Nucleus accumbens (tissue), 56 donors: ENCODE measurements around the gene SNRNP35.
"Not testable (repeated sequence)": the region's sequence is repeated elsewhere in the genome, so short reads cannot be mapped to it uniquely, and the experiment has no call there.

ENCODE experiments used
- DNase-seq, 56 donors: peaks; one replicate each; lab custom pipeline; 2025; lab: John Stamatoyannopoulos, UW

SNRNP35 gene

GRCh38 chr12:123457980-123458779, at the start of gene SNRNP35:
Gene SNRNP35 (plus strand): TSS chr12:123458139. CDS start chr12:123465541, 7,402 bp downstream.
- DNase-seq: peak in 53 of 56 donors; percentile 42 to 92 (median 77)

DNA sequence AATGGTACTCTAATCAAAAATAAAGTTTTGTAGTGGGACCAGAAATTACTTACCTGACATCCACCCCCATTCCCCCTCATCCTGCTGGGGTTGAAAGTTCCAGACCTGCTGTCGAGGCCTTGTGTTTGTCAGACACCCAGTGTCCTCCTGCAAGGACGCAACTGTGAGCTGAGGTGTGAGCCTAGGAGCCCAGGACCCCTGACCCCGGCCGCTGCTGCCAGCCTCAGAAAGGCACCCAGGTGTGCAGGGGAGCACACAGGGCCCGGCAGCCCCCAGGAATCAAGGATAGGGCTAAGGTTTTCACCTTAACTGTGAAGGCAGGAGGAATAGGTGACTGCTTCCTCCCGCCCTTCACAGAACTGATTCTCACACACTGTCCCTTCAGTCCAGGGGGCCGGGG, 49.3 kb upstream of the SNRNP35 start:
- not testable (repeated sequence) for DNase-seq

GRCh38 chr12:123409284-123410040, 48.5 kb upstream of the SNRNP35 start:
- not testable (repeated sequence) for DNase-seq

DNA sequence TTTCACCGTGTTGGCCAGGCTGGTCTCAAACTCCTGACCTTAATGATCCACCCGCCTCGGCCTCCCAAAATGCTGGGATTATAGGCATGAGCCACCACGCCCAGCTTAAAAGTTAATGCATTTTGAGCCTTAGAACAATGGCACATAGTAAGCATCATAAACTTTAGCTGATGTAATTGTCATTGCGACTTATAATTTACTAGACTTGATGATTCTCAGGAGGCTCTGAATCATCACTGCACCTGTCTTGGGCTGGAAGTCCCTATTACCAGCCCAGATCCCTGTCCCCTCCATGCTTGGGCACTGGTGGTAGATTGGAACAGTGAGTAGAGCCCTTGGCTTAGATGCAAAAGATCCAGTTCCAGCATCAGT, 47.9 kb upstream of the SNRNP35 start:
- DNase-seq: no peak

- no peak for DNase-seq
These were observed 36.6 kb upstream of the SNRNP35 start for GRCh38 chr12:123421314-123421713.

DNA sequence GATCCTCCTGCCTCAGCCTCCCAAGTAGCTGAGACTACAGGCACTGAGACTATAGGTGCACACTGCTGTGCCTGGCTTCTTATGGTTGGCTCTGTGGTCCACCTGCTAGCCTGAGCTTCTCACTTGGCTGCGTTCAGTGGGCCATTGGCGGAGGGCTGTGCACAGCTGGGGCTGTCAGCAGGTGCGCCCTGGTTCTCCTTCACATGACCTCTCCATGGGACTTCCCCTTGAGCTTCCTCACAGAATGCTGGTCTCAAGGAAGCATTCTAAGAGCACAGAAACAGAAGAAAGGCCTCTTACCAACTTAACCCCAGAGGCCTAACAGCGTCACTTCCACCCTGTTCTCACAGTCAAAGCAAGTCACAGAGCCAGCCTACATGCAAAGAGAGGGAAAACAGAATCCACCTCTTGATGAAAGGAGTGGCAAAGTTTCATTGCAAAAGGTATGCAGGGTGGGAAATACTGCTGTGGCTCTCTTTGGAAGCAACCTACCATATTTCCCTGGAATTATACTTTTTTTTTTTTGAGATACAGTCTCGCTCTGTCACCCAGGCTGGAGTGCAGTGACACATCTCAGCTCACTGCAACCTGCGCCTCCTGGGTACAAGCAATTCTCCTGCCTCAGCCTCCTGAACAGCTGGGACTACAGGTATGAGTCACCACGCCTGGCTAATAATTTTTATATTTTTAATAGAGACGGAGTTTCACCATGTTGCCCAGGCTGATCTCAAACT, 30.7 kb upstream of the SNRNP35 start:
- DNase-seq: no peak

DNA sequence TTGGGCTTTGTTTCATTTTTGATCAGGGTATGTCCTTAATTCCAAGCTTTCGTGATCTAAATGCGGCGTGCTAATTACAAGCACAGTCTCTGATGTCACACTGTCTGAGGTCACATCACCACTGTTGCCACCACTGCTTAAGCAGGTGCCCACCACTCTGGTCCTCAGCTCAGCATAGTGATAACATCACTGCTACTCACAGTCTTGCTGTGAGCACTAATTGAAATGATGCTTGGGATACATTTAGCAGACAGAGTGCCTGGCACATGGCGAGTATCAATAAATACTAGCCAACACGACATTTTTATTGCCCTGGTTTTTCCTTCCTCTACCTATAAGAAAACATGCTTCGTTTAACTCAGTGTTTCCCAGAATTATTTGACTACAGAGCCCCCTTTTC, 29.3 kb upstream of the SNRNP35 start:
- DNase-seq: no peak

- DNase-seq: not testable (repeated sequence)
These were observed 28.8 kb upstream of the SNRNP35 start for GRCh38 chr12:123429101-123429500.

- DNase-seq: not testable (repeated sequence)
These were observed 25.8 kb upstream of the SNRNP35 start for GRCh38 chr12:123431951-123432817.

DNA sequence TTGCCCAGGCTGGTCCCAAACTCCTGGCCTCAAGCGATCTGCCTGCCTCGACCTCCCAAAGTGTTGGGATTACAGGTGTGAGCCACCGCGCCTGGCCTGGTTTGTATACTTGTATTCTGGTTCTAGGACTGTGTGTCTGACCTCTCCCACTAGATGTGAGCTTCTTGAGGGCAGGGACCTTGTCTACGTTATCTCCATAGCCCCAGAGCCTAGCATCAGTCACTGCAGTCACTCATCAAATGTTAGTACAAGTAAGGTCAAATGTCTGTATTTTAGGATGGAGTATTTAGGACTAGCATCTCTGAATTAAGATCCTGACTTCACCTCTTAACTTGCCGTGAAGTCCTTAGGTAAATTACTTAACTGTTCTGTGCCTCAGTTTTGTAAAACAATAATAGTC, 24.3 kb upstream of the SNRNP35 start:
- DNase-seq: no peak

DNA sequence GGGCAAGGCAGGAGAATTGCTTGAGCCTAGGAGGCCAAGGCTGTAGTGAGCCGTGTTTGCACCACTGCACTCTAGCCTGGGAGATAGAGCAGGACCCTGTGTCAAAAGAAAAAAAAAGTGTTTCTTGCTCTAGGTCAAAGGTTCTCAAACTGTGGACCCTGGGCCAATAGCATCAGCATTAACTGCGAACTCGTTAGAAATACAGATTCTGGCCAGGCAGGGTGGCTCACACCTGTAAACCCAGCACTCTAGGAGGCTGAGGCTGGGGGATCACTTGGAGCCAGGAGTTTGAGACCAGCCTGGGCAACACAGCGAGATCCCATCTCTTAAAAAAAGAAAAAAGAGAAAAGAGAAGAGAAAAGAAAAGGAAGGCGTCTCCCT, 22.3 kb upstream of the SNRNP35 start:
- DNase-seq: no peak

DNA sequence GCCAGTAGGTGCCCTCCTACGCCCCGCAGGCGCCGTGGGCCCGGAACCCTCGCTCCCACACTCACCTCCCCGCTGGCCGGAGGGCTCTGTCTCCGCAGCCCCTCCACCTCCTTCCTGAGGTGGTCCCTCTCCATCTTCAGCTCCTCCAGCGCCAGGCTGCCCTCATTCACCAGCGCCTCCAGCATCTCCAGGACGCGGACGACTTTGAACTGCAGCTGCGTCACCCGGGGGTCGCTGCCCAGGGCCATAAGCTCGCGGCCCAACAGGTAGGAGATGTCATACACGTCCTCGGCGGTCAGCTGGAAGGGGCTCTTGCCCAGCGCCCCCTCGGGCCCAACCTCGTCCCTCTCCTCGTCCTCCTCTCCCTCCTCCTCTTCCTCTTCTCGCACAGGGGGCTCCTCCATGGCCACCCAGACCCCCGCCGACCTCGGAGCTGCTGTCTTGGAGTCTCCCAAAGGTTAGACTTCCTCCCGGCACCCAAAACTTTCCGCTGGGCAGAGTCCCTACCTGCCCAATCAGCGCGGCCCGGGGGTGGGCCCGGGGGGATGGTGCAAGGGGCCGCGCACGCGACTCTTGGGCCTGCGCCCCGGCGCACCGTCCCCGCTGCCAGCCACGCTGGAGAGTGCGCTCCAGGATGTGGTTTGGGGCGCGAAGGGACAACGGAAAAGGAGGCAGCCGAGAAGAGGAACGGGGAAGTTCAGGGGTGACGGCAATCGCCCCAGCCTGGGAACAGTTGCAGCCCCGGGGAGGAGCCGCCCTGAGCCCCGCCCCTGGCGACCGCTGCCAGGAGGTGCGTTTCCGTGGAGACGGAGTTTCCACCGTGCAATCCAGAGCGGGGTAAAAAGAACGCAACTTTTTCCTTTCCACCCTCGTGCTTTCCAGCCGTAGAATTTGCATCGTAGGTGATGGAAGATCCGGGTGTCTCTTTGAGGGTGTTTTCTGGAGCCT, 21.6 kb upstream of the SNRNP35 start, which contains the start of gene RILPL2:
Gene RILPL2 (minus strand): TSS at position 668 of the 948 bp plus-strand sequence. CDS start 264 bp downstream, at position 404.
- peak in 55 of 56 donors; percentile 14 to 88 (median 63) for DNase-seq

GRCh38 chr12:123441523-123442164, 16.3 kb upstream of the SNRNP35 start:
- DNase-seq: no peak

DNA sequence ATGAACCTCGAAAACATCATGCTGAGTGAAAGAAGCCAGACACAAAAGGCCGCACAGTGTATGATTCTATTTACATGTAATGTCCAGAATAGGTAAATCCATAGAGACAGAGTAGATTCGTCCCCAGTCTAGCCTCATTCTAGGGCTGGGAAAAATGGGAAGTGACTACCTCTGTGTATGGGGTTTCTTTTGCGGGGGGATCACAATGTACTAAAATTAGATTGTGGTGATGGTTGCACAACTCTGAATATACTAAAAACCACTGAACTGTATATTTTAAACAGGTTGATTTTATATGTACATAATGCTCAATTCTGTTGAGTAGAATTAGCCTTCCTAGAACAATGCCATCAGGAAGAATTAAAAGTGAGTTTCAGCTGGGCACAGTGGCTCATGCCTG, 15.2 kb upstream of the SNRNP35 start:
- no peak for DNase-seq

GRCh38 chr12:123444092-123445026, 13.6 kb upstream of the SNRNP35 start:
- DNase-seq: no peak

- no peak for DNase-seq
These were observed 12.3 kb upstream of the SNRNP35 start for GRCh38 chr12:123445388-123446332.
